Liver (tissue), 3 donors: ENCODE results near the gene DIO2.

ENCODE experiments used
- ATF3 ChIP-seq: IDR thresholded peaks from 2 replicates; pipeline ENCODE4 v1.6.1; 2016; ENCODE audit warnings: antibody characterized with exemption
- CTCF ChIP-seq: fragments of 150-350 bp; IDR thresholded peaks from 2 replicates; pipeline ENCODE4 v1.5.1; 2017; ENCODE audit warnings: improper control_type of control experiment, low read depth, low read length; ENCODE audit not compliant: missing input control
- EGR1 ChIP-seq, 2 donors: IDR thresholded peaks; 2 replicates each; pipeline ENCODE4 v1.6.1; 2016 to 2018; ENCODE audit warnings: antibody characterized with exemption in 2 of 2, low read depth in 2 of 2
- FOXA1 ChIP-seq: IDR thresholded peaks from 2 replicates; pipeline ENCODE4 v1.6.1; 2016; ENCODE audit warnings: antibody characterized with exemption
- GABPA ChIP-seq, 2 donors: IDR thresholded peaks in 1 of 2; conservative IDR thresholded peaks in 1 of 2; 2 replicates each; pipeline ENCODE4 v1.6.1; 2016; ENCODE audit warnings: antibody characterized with exemption in 2 of 2, mild to moderate bottlenecking in 1 of 2, moderate library complexity in 1 of 2
- JUND ChIP-seq, 2 donors: IDR thresholded peaks; 2 replicates each; pipeline ENCODE4 v1.6.1; 2016; ENCODE audit warnings: antibody characterized with exemption in 2 of 2
- MAX ChIP-seq: IDR thresholded peaks from 2 replicates; pipeline ENCODE4 v1.6.1; 2016; ENCODE audit warnings: antibody characterized with exemption
- NR2F2 ChIP-seq: IDR thresholded peaks from 2 replicates; pipeline ENCODE4 v1.6.1; 2016; ENCODE audit warnings: antibody characterized with exemption
- RAD21 ChIP-seq, 2 donors: IDR thresholded peaks; 2 replicates each; pipeline ENCODE4 v1.6.1; 2016; ENCODE audit warnings: antibody characterized with exemption in 2 of 2, mild to moderate bottlenecking in 2 of 2
- REST ChIP-seq: IDR thresholded peaks from 2 replicates; pipeline ENCODE4 v1.6.1; 2016; ENCODE audit warnings: antibody characterized with exemption, mild to moderate bottlenecking
- SP1 ChIP-seq: IDR thresholded peaks from 2 replicates; pipeline ENCODE4 v1.6.1; 2018; ENCODE audit warnings: antibody characterized with exemption, mild to moderate bottlenecking
- TAF1 ChIP-seq: conservative IDR thresholded peaks from 2 replicates; pipeline ENCODE4 v1.6.1; 2016; ENCODE audit warnings: antibody characterized with exemption, mild to moderate bottlenecking
- YY1 ChIP-seq: IDR thresholded peaks from 2 replicates; pipeline ENCODE4 v1.6.1; 2016; ENCODE audit warnings: antibody characterized with exemption, mild to moderate bottlenecking
- ZBTB33 ChIP-seq: IDR thresholded peaks from 2 replicates; pipeline ENCODE4 v1.6.1; 2016; ENCODE audit warnings: antibody characterized with exemption
- donor health status: healthy.
- donor health status: healthy.

- TF ChIP-seq CTCF: no peak
- no peak for TF ChIP-seq YY1
- no peak for TF ChIP-seq SP1
- TF ChIP-seq FOXA1: no peak
- TF ChIP-seq TAF1: no peak
- no peak for TF ChIP-seq REST
- no peak for TF ChIP-seq ZBTB33
- no peak for TF ChIP-seq RAD21 (IDR thresholded peaks at IDR 0.05)
- no peak for TF ChIP-seq MAX
- no peak for TF ChIP-seq JUND (IDR thresholded peaks at IDR 0.05)
- no peak for TF ChIP-seq GABPA (IDR thresholded peaks at IDR 0.05 in 1 of 2, conservative IDR thresholded peaks at IDR 0.05 in 1 of 2)
- TF ChIP-seq NR2F2: no peak
- no peak for TF ChIP-seq EGR1 (IDR thresholded peaks at IDR 0.05; ENCODE audit: low read depth in 2 of 2)
- TF ChIP-seq ATF3: no peak
Measured at GRCh38 chr14:80216818-80217217, 5.5 kb upstream of the DIO2 start.
